MCF 10A (cell line): ENCODE measurements around the gene SLC38A2. TPM values are rescaled to one million over a fixed set of nuclear protein-coding genes. Genes with fewer than 3 reads are reported as not detected.

Experiments
- Bru-seq: library from RNA; stranded (reverse); fragments of 400-500 nt; gene quantifications from one replicate; lab custom pipeline; 2021; lab: Mats Ljungman, UMichigan
- BruChase-seq, 2 experiments: library from RNA; stranded (reverse); fragments of 400-500 nt; gene quantifications; one replicate each; lab custom pipeline; 2021; lab: Mats Ljungman, UMichigan
- BruUV-seq: library from RNA; stranded (reverse); fragments of 400-500 nt; replicated peaks from 2 replicates; lab custom pipeline; 2021; lab: Mats Ljungman, UMichigan
- CTCF ChIA-PET: fragments of 300-600 bp; sonication (Branson Sonifier 250); formaldehyde crosslinking; extraction: SDS; loops from one replicate; lab custom pipeline; 2021; ENCODE audit warnings: antibody characterized with exemption, inconsistent platforms; lab: Yijun Ruan, JAX
- POLR2A ChIA-PET: fragments of 300-600, 350-650 bp; sonication (Branson Sonifier 250); formaldehyde crosslinking; extraction: SDS; loops from one replicate; lab custom pipeline; 2020; ENCODE audit warnings: antibody characterized with exemption, inconsistent platforms; lab: Yijun Ruan, JAX
- DNase-seq: peaks from one replicate; pipeline ENCODE4 v3.0.0-alpha.2; 2018; ENCODE audit not compliant: unreplicated experiment
- H3K27ac Mint-ChIP-seq: one replicate; pipeline ENCODE4 v1.8.0; 2022; ENCODE audit warnings: mild to moderate bottlenecking, low read depth, mixed read lengths; ENCODE audit not compliant: unreplicated experiment
- H3K27me3 Mint-ChIP-seq: one replicate; pipeline ENCODE4 v1.8.0; 2022; ENCODE audit warnings: mixed read lengths; ENCODE audit not compliant: insufficient read depth, unreplicated experiment
- H3K36me3 Mint-ChIP-seq: one replicate; pipeline ENCODE4 v1.8.0; 2022; ENCODE audit warnings: mild to moderate bottlenecking, moderate library complexity, mixed read lengths; ENCODE audit not compliant: insufficient read depth, unreplicated experiment
- H3K4me1 Mint-ChIP-seq: one replicate; pipeline ENCODE4 v1.8.0; 2022; ENCODE audit warnings: mixed read lengths; ENCODE audit not compliant: insufficient read depth, unreplicated experiment
- H3K4me3 Mint-ChIP-seq: one replicate; pipeline ENCODE4 v1.8.0; 2022; ENCODE audit warnings: mild to moderate bottlenecking, moderate library complexity, mixed read lengths; ENCODE audit not compliant: unreplicated experiment
- H3K9me3 Mint-ChIP-seq: one replicate; pipeline ENCODE4 v1.8.0; 2022; ENCODE audit warnings: mixed read lengths; ENCODE audit not compliant: unreplicated experiment
- CTCF ChIP-seq: fragments of 200-600 bp; IDR thresholded peaks from one replicate; pipeline ENCODE4 v1.8.0; 2022; ENCODE audit warnings: antibody characterized with exemption, mild to moderate bottlenecking; ENCODE audit not compliant: unreplicated experiment
- intact Hi-C: fragments of 100-400 bp; cut with micrococcal nuclease; formaldehyde crosslinking; loops from 2 replicates; pipeline ENCODE4 v1.14.1; 2022
- long read RNA-seq: library from polyadenylated mRNA; stranded (forward); transcript quantifications from one replicate; pipeline ENCODE4 v2.0.0, GENCODE V29; 2022
- total RNA-seq: library from RNA; stranded (reverse); gene quantifications from 2 replicates; pipeline ENCODE4 v1.2.3, GENCODE V29; 2022

SLC38A2 gene
- total RNA-seq = 817 and 1,070 TPM in 2 replicates
- Bru-seq, nascent RNA = percentile 100 among the genes with signal in this experiment
- percentile 100 among the genes with signal in this experiment for BruChase-seq, experiment 1, labeled RNA remaining after a 6-hour chase
- percentile 100 among the genes with signal in this experiment for BruChase-seq, experiment 2, labeled RNA remaining after a 2-hour chase
- long read RNA-seq, full-length matches to known transcripts = 561 of 819 reads
- long read RNA-seq, partial matches to known transcripts = 143 of 819 reads
- long read RNA-seq, other reads (novel, unspliced or antisense) = 115 of 819 reads

GRCh38 chr12:46372544-46373300 lies at the start of gene SLC38A2:
Gene SLC38A2 (minus strand): TSS chr12:46372773. CDS start chr12:46371293, 1,480 bp downstream.
- peak within 1 kb of the TSS; percentile 98 for H3K27ac Mint-ChIP-seq
- peaks cover 12% of the 10 kb centered on the region for H3K4me1 Mint-ChIP-seq
- no peak for TF ChIP-seq CTCF
- H3K9me3 Mint-ChIP-seq = no peaks in the 10 kb centered on the region
- BruUV-seq = no TSS peak
- peak within 1 kb of the TSS; percentile 93 for H3K4me3 Mint-ChIP-seq
- ChIA-PET POLR2A (interaction anchor here (0.6 to 12.5 kb wide), 36 partner anchors 9 to 706 kb away, joined by 3 to 497 read pairs (median 5); partner anchors contain the start of gene SLC38A1), CTCF (interaction anchor here (0.7 to 1.1 kb wide), 5 partner anchors 10 to 383 kb away, joined by 3 to 5 read pairs (median 3); partner anchors contain the start of gene SCAF11)
- peak; percentile 92 for DNase-seq
- intact Hi-C loops = loop anchor here (1.0 to 5.0 kb wide), 6 partner anchors 11 to 650 kb away; no protein-coding TSS in a partner anchor
- no peaks in the 10 kb centered on the region for H3K27me3 Mint-ChIP-seq
- H3K36me3 Mint-ChIP-seq = peaks cover 57% of the 10 kb centered on the region

DNA sequence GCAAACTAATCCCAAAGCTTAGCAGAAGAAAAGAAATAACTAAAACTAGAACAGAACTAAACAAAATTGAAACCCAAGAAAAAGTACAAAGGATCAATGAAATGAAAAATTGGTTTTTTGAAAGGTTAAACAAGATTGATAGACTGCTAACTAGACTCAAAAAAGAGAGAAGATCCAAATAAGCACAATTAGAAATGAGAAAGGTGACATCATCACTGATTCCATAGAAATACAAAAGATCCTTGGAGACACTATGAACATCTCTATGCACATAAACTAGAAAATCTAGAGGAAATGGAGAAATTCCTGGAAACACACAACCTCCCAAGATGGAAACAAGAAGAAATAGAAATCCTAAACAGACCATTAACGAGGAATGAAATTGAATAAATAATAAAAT lies 47.1 kb upstream of the SLC38A2 start:
- no TSS peak for BruUV-seq
- POLR2A ChIA-PET = interaction anchor here (0.8 kb wide), 1 partner anchor 22 kb away, joined by 3 read pairs; no protein-coding TSS in a partner anchor
- no peaks in the 10 kb centered on the region for H3K27me3 Mint-ChIP-seq
- no peak overlapping the region for H3K4me3 Mint-ChIP-seq
- no peak overlapping the region for H3K27ac Mint-ChIP-seq
- CTCF ChIA-PET = interaction anchor here (0.7 kb wide), 1 partner anchor 12 kb away, joined by 3 read pairs; no protein-coding TSS in a partner anchor
- H3K9me3 Mint-ChIP-seq = no peaks in the 10 kb centered on the region
- peaks cover 7% of the 10 kb centered on the region for H3K4me1 Mint-ChIP-seq
- intact Hi-C loops = no loop called here
- no peak for TF ChIP-seq CTCF
- DNase-seq = no peak
- H3K36me3 Mint-ChIP-seq = peaks cover 5% of the 10 kb centered on the region

DNA sequence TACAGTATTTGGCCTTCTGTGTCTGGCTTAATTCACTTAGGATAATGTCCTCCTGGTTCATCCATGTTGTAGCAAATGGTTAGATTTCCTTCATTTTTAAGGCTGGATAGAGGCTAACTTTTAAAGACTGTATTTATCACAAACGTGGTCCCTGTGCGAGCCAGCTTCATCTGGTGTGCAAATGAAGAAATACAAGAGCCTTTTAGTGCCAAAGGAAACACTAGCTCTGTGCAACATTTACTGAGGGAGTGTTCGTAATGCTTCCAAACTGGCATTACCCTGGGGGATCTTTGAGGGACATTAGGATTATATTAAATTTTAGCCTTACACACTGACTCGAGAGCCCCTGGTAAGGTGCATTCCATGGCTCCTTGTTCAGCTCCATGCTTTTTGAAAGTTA lies 43.0 kb upstream of the SLC38A2 start:
- no peak for TF ChIP-seq CTCF
- H3K27me3 Mint-ChIP-seq = no peaks in the 10 kb centered on the region
- H3K36me3 Mint-ChIP-seq = peaks cover 5% of the 10 kb centered on the region
- no peak overlapping the region for H3K27ac Mint-ChIP-seq
- H3K9me3 Mint-ChIP-seq = peaks cover 7% of the 10 kb centered on the region
- ChIA-PET POLR2A (interaction anchor here (0.8 to 6.7 kb wide), 4 partner anchors 12 to 34 kb away, joined by 3 to 41 read pairs (median 10); no protein-coding TSS in a partner anchor), CTCF (interaction anchor here (0.7 kb wide), 1 partner anchor 13 kb away, joined by 3 read pairs; no protein-coding TSS in a partner anchor)
- intact Hi-C loops = no loop called here
- no peak for DNase-seq
- no peak overlapping the region for H3K4me3 Mint-ChIP-seq
- BruUV-seq = no TSS peak
- H3K4me1 Mint-ChIP-seq = peaks cover 18% of the 10 kb centered on the region
